ENCODE data around the gene ADARB2. TPM values are rescaled to one million over a fixed set of nuclear protein-coding genes. Genes with fewer than 3 reads are reported as not detected.

The ADARB2 gene
- total RNA-seq, 1 donor from 2014 or later: 38.7 TPM

GRCh38 chr10:1579141-1579491, 158.2 kb downstream of the ADARB2 start:
- TF ChIP-seq, protein P1, sequence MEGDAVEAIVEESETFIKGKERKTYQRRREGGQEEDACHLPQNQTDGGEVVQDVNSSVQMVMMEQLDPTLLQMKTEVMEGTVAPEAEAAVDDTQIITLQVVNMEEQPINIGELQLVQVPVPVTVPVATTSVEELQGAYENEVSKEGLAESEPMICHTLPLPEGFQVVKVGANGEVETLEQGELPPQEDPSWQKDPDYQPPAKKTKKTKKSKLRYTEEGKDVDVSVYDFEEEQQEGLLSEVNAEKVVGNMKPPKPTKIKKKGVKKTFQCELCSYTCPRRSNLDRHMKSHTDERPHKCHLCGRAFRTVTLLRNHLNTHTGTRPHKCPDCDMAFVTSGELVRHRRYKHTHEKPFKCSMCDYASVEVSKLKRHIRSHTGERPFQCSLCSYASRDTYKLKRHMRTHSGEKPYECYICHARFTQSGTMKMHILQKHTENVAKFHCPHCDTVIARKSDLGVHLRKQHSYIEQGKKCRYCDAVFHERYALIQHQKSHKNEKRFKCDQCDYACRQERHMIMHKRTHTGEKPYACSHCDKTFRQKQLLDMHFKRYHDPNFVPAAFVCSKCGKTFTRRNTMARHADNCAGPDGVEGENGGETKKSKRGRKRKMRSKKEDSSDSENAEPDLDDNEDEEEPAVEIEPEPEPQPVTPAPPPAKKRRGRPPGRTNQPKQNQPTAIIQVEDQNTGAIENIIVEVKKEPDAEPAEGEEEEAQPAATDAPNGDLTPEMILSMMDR (IDR thresholded peaks at IDR 0.05): no peak
- Mint-ChIP-seq H3K27ac (ENCODE audit: unreplicated experiment) (no peak overlapping the region), H3K4me1 (ENCODE audit: unreplicated experiment) (no peaks in the 10 kb centered on the region), H3K36me3 (ENCODE audit: unreplicated experiment) (no peaks in the 10 kb centered on the region), H3K4me3 (ENCODE audit: unreplicated experiment) (no peak overlapping the region), H3K9me3 (ENCODE audit: unreplicated experiment) (no peaks in the 10 kb centered on the region), H3K27me3 (ENCODE audit: unreplicated experiment) (peaks cover 12% of the 10 kb centered on the region)
- DNase-seq (ENCODE audit: extremely low spot score, unreplicated experiment): no peak

DNA sequence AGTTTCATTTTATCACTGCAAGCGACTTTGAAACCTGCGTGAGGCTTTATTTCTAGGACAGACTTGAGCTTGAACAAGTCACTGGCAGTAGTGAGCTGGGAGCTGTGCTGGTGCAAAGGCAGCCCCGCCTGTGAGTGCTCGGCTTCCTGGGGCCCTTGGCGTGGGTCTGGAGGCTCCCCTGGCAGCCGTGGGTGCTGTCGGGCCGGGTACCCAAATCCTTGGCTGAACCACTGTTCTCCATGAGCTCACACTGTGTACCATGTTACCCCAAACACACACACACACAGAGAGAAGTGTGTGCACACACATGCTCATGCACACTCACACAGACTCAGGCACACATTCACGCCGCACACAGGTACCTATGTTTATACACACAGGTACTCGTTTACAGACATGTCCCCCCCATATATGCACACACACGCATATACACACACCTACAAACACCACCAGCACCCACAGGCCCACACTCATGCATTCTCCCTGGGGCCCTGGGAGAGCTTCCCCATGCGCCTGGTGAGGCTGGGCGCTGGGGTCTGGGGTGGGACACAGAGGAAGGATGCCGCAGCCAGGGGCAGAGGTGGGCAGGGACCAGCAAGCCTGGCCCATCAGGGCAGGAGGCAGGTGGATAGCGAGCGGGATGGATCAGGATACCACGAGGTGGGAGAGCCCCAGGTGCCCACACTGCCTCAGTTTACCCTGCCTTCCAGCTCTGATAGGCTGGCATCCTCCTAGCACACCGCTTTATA, 158.8 kb downstream of the ADARB2 start:
- no peaks in the 10 kb centered on the region for H3K4me1 Mint-ChIP-seq (ENCODE audit: unreplicated experiment)
- no peaks in the 10 kb centered on the region for H3K9me3 Mint-ChIP-seq (ENCODE audit: unreplicated experiment)
- H3K36me3 Mint-ChIP-seq (ENCODE audit: unreplicated experiment): no peaks in the 10 kb centered on the region
- TF ChIP-seq, protein P1 (IDR thresholded peaks at IDR 0.05): no peak
- no peak for DNase-seq (ENCODE audit: extremely low spot score, unreplicated experiment)
- H3K27ac Mint-ChIP-seq (ENCODE audit: unreplicated experiment): no peak overlapping the region
- H3K27me3 Mint-ChIP-seq (ENCODE audit: unreplicated experiment): peaks cover 7% of the 10 kb centered on the region
- no peak overlapping the region for H3K4me3 Mint-ChIP-seq (ENCODE audit: unreplicated experiment)

- H3K9me3 Mint-ChIP-seq (ENCODE audit: unreplicated experiment): no peaks in the 10 kb centered on the region
- H3K27me3 Mint-ChIP-seq (ENCODE audit: unreplicated experiment): peaks cover 3% of the 10 kb centered on the region
- H3K36me3 Mint-ChIP-seq (ENCODE audit: unreplicated experiment): no peaks in the 10 kb centered on the region
- H3K27ac Mint-ChIP-seq (ENCODE audit: unreplicated experiment): no peak overlapping the region
- no peaks in the 10 kb centered on the region for H3K4me1 Mint-ChIP-seq (ENCODE audit: unreplicated experiment)
- no peak for DNase-seq (ENCODE audit: extremely low spot score, unreplicated experiment)
- H3K4me3 Mint-ChIP-seq (ENCODE audit: unreplicated experiment): no peak overlapping the region
- TF ChIP-seq, protein P1 (IDR thresholded peaks at IDR 0.05): no peak
Measured at GRCh38 chr10:1577945-1578344, 159.4 kb downstream of the ADARB2 start.

GRCh38 chr10:1577373-1577770, 160.0 kb downstream of the ADARB2 start:
- Mint-ChIP-seq H3K4me1 (ENCODE audit: unreplicated experiment) (no peaks in the 10 kb centered on the region), H3K36me3 (ENCODE audit: unreplicated experiment) (no peaks in the 10 kb centered on the region), H3K9me3 (ENCODE audit: unreplicated experiment) (no peaks in the 10 kb centered on the region), H3K4me3 (ENCODE audit: unreplicated experiment) (no peak overlapping the region), H3K27me3 (ENCODE audit: unreplicated experiment) (peaks cover 3% of the 10 kb centered on the region), H3K27ac (ENCODE audit: unreplicated experiment) (no peak overlapping the region)
- TF ChIP-seq, protein P1 (IDR thresholded peaks at IDR 0.05): no peak
- DNase-seq (ENCODE audit: extremely low spot score, unreplicated experiment): no peak

GRCh38 chr10:1576467-1577372, 160.6 kb downstream of the ADARB2 start:
- Mint-ChIP-seq H3K36me3 (ENCODE audit: unreplicated experiment) (no peaks in the 10 kb centered on the region), H3K4me3 (ENCODE audit: unreplicated experiment) (no peak overlapping the region), H3K4me1 (ENCODE audit: unreplicated experiment) (no peaks in the 10 kb centered on the region), H3K27me3 (ENCODE audit: unreplicated experiment) (peaks cover 3% of the 10 kb centered on the region), H3K27ac (ENCODE audit: unreplicated experiment) (no peak overlapping the region), H3K9me3 (ENCODE audit: unreplicated experiment) (no peaks in the 10 kb centered on the region)
- no peak for DNase-seq (ENCODE audit: extremely low spot score, unreplicated experiment)
- TF ChIP-seq, protein P1 (IDR thresholded peaks at IDR 0.05): no peak
